Testis (tissue), 2 donors: ENCODE data around the gene NAA38.

Experiments
- CTCF ChIP-seq, 3 experiments: fragments of 450-650 bp in 2 of 3; fragments of 200-600 bp in 1 of 3; sonication (generic) in 1 of 3; IDR thresholded peaks; one replicate each; pipeline ENCODE4 v1.5.1; 2016 to 2019; ENCODE audit warnings: antibody characterized with exemption in 3 of 3, mild to moderate bottlenecking in 2 of 3, moderate library complexity in 1 of 3
- POLR2A ChIP-seq: fragments of 450-650 bp; IDR thresholded peaks from one replicate; pipeline ENCODE4 v1.6.1; 2017; ENCODE audit warnings: antibody characterized with exemption, mild to moderate bottlenecking, moderate library complexity

GRCh38 chr17:7894226-7894625 lies 36.9 kb upstream of the NAA38 start:
- TF ChIP-seq CTCF (IDR thresholded peaks at IDR 0.05), result no peak
- no peak for TF ChIP-seq POLR2A
